IMR-90 (cell line): ENCODE data around the gene TASOR. TPM values are rescaled to one million over a fixed set of nuclear protein-coding genes. Genes with fewer than 3 reads are reported as not detected.

Experiments used
- ATAC-seq: fragments of 200-7000 bp; cut with Tn5 transposase; 2 replicates; pipeline ENCODE4 v1.9.1; 2020; ENCODE audit warnings: low read depth, mild to moderate bottlenecking, moderate library complexity
- BruUV-seq: library from RNA; stranded (reverse); fragments of 400-500 nt; replicated peaks from 2 replicates; lab custom pipeline; 2021; lab: Mats Ljungman, UMichigan
- CTCF ChIA-PET: fragments of 300-600 bp; formaldehyde crosslinking; extraction: SDS; loops from one replicate; lab custom pipeline; 2021; ENCODE audit warnings: antibody characterized with exemption; lab: Yijun Ruan, JAX
- POLR2A ChIA-PET: fragments of 300-600 bp; sonication (Branson Sonifier 250); formaldehyde crosslinking; loops from one replicate; lab custom pipeline; 2022; ENCODE audit warnings: antibody characterized with exemption; ENCODE audit not compliant: unreplicated experiment; lab: Charles Lee
- DNase-seq: peaks from one replicate; pipeline ENCODE4 v3.0.0; 2013
- H2AFZ ChIP-seq: replicated peaks from 2 replicates; pipeline ENCODE3; 2013; ENCODE audit warnings: low read length, mild to moderate bottlenecking; ENCODE audit not compliant: poor library complexity
- H2AK5ac ChIP-seq: 2 replicates; pipeline ENCODE4 v1.6.1; 2013; ENCODE audit warnings: low read depth, low read length, inconsistent platforms
- H2AK9ac ChIP-seq: replicated peaks from 2 replicates; pipeline ENCODE3; 2013; ENCODE audit warnings: mild to moderate bottlenecking, low read depth, low read length, moderate library complexity; ENCODE audit not compliant: poor library complexity
- H2BK120ac ChIP-seq: 2 replicates; pipeline ENCODE4 v1.6.1; 2013; ENCODE audit warnings: low read depth, low read length, inconsistent platforms
- H2BK15ac ChIP-seq: 3 replicates; pipeline ENCODE4 v1.6.1; 2013; ENCODE audit warnings: low read depth, low read length, inconsistent platforms
- H2BK20ac ChIP-seq: 2 replicates; pipeline ENCODE4 v1.6.1; 2013; ENCODE audit warnings: low read depth, mild to moderate bottlenecking, inconsistent platforms, low read length, moderate library complexity
- H2BK5ac ChIP-seq: 2 replicates; pipeline ENCODE4 v1.6.1; 2013; ENCODE audit warnings: mild to moderate bottlenecking, low read depth, low read length, inconsistent platforms; ENCODE audit not compliant: poor library complexity, severe bottlenecking
- H3K14ac ChIP-seq: replicated peaks from 2 replicates; pipeline ENCODE4 v1.6.1; 2013; ENCODE audit warnings: low read depth, low read length, inconsistent platforms
- H3K18ac ChIP-seq: 2 replicates; pipeline ENCODE4 v1.6.1; 2013; ENCODE audit warnings: low read depth, low read length, control low read depth
- H3K23ac ChIP-seq: 2 replicates; pipeline ENCODE4 v1.6.1; 2013; ENCODE audit warnings: low read depth, low read length, inconsistent platforms
- H3K27ac ChIP-seq: 2 replicates; pipeline ENCODE4 v1.5.1; 2013; ENCODE audit warnings: mild to moderate bottlenecking, control low read depth, low read length; ENCODE audit not compliant: insufficient read depth
- H3K27me3 ChIP-seq: 2 replicates; pipeline ENCODE4 v1.6.1; 2013; ENCODE audit warnings: low read length; ENCODE audit not compliant: control insufficient read depth, insufficient read depth
- H3K36me3 ChIP-seq: 2 replicates; pipeline ENCODE4 v1.6.1; 2013; ENCODE audit warnings: low read length, mixed read lengths; ENCODE audit not compliant: control insufficient read depth, insufficient read depth
- H3K4ac ChIP-seq: 2 replicates; pipeline ENCODE4 v1.6.1; 2013; ENCODE audit warnings: low read depth, low read length, inconsistent platforms
- H3K4me1 ChIP-seq: 2 replicates; pipeline ENCODE4 v1.6.1; 2013; ENCODE audit warnings: low read length, mixed read lengths; ENCODE audit not compliant: control insufficient read depth, insufficient read depth
- H3K4me2 ChIP-seq: 2 replicates; pipeline ENCODE4 v1.6.1; 2013; ENCODE audit warnings: low read depth, mild to moderate bottlenecking, control low read depth, low read length, moderate library complexity
- H3K4me3 ChIP-seq: 2 replicates; pipeline ENCODE4 v1.5.1; 2013; ENCODE audit warnings: low read depth, mild to moderate bottlenecking, control low read depth, low read length, moderate library complexity; ENCODE audit not compliant: insufficient read depth
- H3K56ac ChIP-seq: 2 replicates; pipeline ENCODE4 v1.6.1; 2013; ENCODE audit warnings: low read length, inconsistent platforms; ENCODE audit not compliant: insufficient read depth; ENCODE audit errors: extremely low read depth
- H3K79me1 ChIP-seq, 2 experiments: 2 replicates each; pipeline ENCODE4 v1.6.1; 2013; ENCODE audit warnings: low read length in 2 of 2, inconsistent platforms in 1 of 2, low read depth in 1 of 2
- H3K9ac ChIP-seq: 2 replicates; pipeline ENCODE4 v1.6.1; 2013; ENCODE audit warnings: low read depth, low read length, control low read depth
- H3K9me1 ChIP-seq: 2 replicates; pipeline ENCODE4 v1.6.1; 2013; ENCODE audit warnings: low read length, inconsistent platforms; ENCODE audit not compliant: insufficient read depth
- H3K9me3 ChIP-seq: 2 replicates; pipeline ENCODE4 v1.6.1; 2013; ENCODE audit warnings: low read length; ENCODE audit not compliant: control insufficient read depth, insufficient read depth
- H4K20me1 ChIP-seq: 2 replicates; pipeline ENCODE4 v1.6.1; 2013; ENCODE audit warnings: low read length, inconsistent platforms; ENCODE audit not compliant: insufficient read depth
- H4K5ac ChIP-seq: 2 replicates; pipeline ENCODE4 v1.6.1; 2013; ENCODE audit warnings: mild to moderate bottlenecking, low read depth, low read length, control low read depth
- H4K8ac ChIP-seq, 2 experiments: 2 replicates each; pipeline ENCODE4 v1.6.1; 2013; ENCODE audit warnings: low read depth in 2 of 2, low read length in 2 of 2, control low read depth in 1 of 2, inconsistent platforms in 1 of 2
- H4K91ac ChIP-seq: 2 replicates; pipeline ENCODE4 v1.6.1; 2013; ENCODE audit warnings: low read depth, low read length, inconsistent platforms; ENCODE audit not compliant: insufficient read depth
- FOS ChIP-seq: fragments of 150-350 bp; IDR thresholded peaks from 2 replicates; pipeline ENCODE4 v1.6.1; 2016; ENCODE audit warnings: low read depth, low read length
- WGBS, 2 experiments: methylation state at CpG; one replicate each; pipeline versions ENCODE4 v1.1.5 to v1.1.7; 2013; ENCODE audit warnings: missing lambda C conversion rate in 2 of 2; ENCODE audit not compliant: insufficient read length in 1 of 2; ENCODE audit errors: extremely low coverage in 2 of 2; 5-methylcytosine and 5-hydroxymethylcytosine counted together
- dilution Hi-C: fragments of 300-500 bp; cut with HindIII; formaldehyde crosslinking; loops from one replicate; pipeline ENCODE4 v1.14.3; 2018; ENCODE audit warnings: low sequenced_read_pairs; ENCODE audit not compliant: unreplicated experiment
- in situ Hi-C: fragments of 300-500 bp; cut with MboI; formaldehyde crosslinking; loops from 3 replicates; pipeline ENCODE4 v1.14.3; 2019; ENCODE audit warnings: low sequenced_read_pairs, inconsistent platforms, mixed read lengths
- intact Hi-C: fragments of 100-400 bp; cut with micrococcal nuclease; formaldehyde crosslinking; loops from 2 replicates; pipeline ENCODE4 v1.10.0; 2022
- polyA plus RNA-seq, 3 experiments: library from polyadenylated mRNA; depleted of rRNA; stranded (reverse); fragments of >200 nt; gene quantifications; 2 replicates each; pipeline ENCODE4 v1.2.3, GENCODE V29; 2012; ENCODE audit warnings: low replicate concordance in 1 of 3
- total RNA-seq: library from RNA; depleted of rRNA; stranded (reverse); fragments of >200 nt; gene quantifications from 2 replicates; pipeline ENCODE4 v1.2.3, GENCODE V29; 2012
- TF ChIP-seq, protein P1 (sequence below): fragments of 150-350 bp; IDR thresholded peaks from 2 replicates; pipeline ENCODE4 v1.6.1; 2017; ENCODE audit warnings: mild to moderate bottlenecking, antibody characterized with exemption, low read length, low read depth

The TASOR gene
- total and polyA plus RNA-seq, 2 of the 4 experiments (the other 2 are of a cell fraction), result 13.3 to 28.5 TPM

GRCh38 chr3:56654460-56654859, 28.6 kb downstream of the TASOR start:
- Histone ChIP-seq H2AK5ac (no peak overlapping the region), H2AK9ac (no peak overlapping the region), H2BK15ac (no peak overlapping the region), H4K8ac (no peak overlapping the region), H3K27ac (no peak overlapping the region), H3K18ac (no peak overlapping the region), H3K4me1 (no peaks in the 10 kb centered on the region), H3K14ac (no peak overlapping the region), H4K5ac (no peak overlapping the region), H3K56ac (no peak overlapping the region), H4K20me1 (peaks cover 3% of the 10 kb centered on the region; the same call in 1 of the 2 replicates), H3K4ac (no peak overlapping the region), H2AFZ (no peak overlapping the region), H3K9me1 (0 out of 2 replicates have a peak, but pooled peaks cover 5% of the 10 kb centered on the region), H3K23ac (no peak overlapping the region), H3K4me3 (no peak overlapping the region), H3K4me2 (no peak overlapping the region), H2BK20ac (no peak overlapping the region), H2BK5ac (no peak overlapping the region), H3K27me3 (no peaks in the 10 kb centered on the region), H3K36me3 (peaks cover 29% of the 10 kb centered on the region), H4K91ac (no peak overlapping the region), H2BK120ac (no peak overlapping the region), H3K9ac (no peak overlapping the region), H3K79me1 (peaks cover 17 to 19% of the 10 kb centered on the region in 2 experiments; a peak in 3 of 4 replicates), H3K9me3 (no peaks in the 10 kb centered on the region)
- CTCF ChIA-PET, result no interaction called here
- POLR2A ChIA-PET, result no interaction called here
- in situ Hi-C loops, result no loop called here
- no CpG with 5 or more reads among the region's 1 CpG for WGBS, 2 experiments
- dilution Hi-C loops, result no loop called here
- no peak for ATAC-seq
- TF ChIP-seq, protein P1, sequence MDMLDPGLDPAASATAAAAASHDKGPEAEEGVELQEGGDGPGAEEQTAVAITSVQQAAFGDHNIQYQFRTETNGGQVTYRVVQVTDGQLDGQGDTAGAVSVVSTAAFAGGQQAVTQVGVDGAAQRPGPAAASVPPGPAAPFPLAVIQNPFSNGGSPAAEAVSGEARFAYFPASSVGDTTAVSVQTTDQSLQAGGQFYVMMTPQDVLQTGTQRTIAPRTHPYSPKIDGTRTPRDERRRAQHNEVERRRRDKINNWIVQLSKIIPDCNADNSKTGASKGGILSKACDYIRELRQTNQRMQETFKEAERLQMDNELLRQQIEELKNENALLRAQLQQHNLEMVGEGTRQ, result no peak
- no peak for TF ChIP-seq FOS
- no TSS peak for BruUV-seq
- intact Hi-C loops, result no loop called here
- no peak for DNase-seq
